Activated CD4-positive, alpha-beta T cell treated with anti-CD3 and anti-CD28 coated beads, Interleukin-2, Interleukin-6, amounts not matched to agents 100 ng/mL and 50 ng/mL, durations not matched to agents 16 hours and 8 hours (primary cell): Measurements from ENCODE around the gene GDI1.

Experiments used
- DNase-seq: peaks from one replicate; pipeline ENCODE4 v3.0.0-alpha.2; 2020

Gene GDI1

GRCh38 chrX:154409222-154409871 lies 27.6 kb upstream of the GDI1 start, which contains the start of gene DNASE1L1:
Gene DNASE1L1, minus strand, starts transcription at chrX:154409254. Its CDS starts 3,686 bp downstream, at chrX:154405568.
- DNase-seq: peak; percentile 53

GRCh38 chrX:154411981-154412340 lies 25.0 kb upstream of the GDI1 start:
- DNase-seq: peak; percentile 74

DNA sequence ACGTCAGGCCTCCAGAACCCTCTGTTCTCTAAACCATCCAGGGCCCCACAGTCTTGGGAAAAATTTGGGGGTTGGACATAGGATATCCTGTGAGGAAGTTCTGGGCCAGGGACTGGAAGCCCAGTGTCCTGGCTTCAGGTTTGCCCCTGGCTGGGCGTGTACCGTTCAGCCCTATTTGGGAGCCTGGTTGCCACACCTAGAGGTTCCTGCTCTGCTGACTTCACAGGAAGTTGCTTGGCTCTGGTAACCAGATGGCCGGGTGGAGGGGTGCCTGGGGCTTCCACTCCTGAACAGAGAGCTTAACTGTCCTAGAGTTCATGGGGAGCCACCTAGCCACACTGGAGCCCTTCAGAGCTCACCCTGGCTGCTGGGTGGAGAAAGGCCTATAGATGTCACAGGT lies 24.5 kb upstream of the GDI1 start:
- DNase-seq: peak; percentile 61

- DNase-seq: no peak
These were observed 23.8 kb upstream of the GDI1 start for GRCh38 chrX:154413142-154413541.

DNA sequence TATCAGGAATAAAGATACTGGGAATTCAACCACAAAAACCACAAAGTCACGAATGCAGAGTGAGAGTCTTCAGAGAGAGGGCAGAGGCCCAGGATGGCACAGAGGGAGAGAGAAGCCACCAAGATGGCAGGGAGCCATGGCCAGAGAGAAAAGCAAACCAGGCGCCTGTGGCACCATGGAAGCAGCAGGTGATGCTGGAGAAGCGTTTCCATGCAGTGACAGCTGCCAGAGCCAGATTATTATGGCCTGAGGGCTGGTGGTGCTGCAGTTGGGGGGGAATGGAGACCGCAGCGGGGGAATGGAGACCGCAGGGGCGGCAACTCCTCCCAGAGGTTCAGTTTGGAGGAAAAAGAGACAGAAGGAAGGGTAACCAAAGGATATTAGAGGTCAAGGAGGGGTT lies 19.8 kb upstream of the GDI1 start:
- no peak for DNase-seq

- DNase-seq: no peak
These were observed 17.8 kb upstream of the GDI1 start for GRCh38 chrX:154419189-154419588.

DNA sequence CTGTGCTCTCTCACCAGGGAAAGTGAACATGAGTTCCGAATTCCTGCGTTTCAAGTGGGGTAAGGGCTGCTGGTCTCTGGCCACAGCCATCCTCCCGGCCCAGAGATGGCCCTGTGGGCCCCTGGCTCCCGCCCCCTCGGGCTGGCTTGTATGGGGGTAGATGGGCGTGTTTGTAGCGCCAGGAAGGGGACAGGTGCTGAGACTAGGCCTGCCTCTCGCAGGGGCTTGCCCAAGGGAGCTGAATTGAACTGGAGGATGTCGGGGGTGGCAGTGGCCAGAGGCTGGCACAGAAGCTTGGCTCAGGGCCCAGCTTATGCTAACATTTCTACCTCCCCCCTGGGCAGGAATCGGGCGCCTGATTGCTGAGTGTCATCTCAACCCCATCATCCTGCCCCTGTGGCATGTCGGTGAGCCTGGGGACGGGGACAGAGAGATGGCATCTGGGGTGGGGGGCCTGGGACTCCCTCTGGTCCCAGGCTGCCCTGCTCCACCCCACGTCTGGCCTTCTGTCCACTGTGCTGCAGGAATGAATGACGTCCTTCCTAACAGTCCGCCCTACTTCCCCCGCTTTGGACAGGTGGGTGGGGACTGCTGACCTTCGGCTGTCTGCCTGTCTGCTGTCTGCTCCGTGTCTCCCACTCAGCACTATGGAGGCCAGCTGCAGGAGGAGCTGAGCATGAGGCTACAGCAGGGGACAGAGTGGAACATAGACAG lies 17.1 kb upstream of the GDI1 start:
- DNase-seq: no peak

DNA sequence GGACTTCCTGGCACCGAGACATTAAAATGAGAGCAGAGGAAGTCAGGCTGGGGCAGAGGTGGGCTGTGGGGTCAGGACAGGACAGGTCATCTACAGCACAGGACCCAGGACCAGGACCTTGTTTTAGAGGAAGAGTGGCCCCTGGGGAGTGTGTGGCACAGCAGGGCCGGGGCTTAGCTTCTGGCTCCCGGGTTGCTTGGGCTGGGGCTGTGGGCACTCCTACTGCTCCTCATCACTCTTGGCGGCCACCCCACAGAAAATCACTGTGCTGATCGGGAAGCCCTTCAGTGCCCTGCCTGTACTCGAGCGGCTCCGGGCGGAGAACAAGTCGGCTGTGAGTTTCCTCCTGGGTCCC lies 16.6 kb upstream of the GDI1 start:
- DNase-seq: no peak

- DNase-seq: no peak
These were observed 9.8 kb upstream of the GDI1 start for GRCh38 chrX:154426916-154427770.

DNA sequence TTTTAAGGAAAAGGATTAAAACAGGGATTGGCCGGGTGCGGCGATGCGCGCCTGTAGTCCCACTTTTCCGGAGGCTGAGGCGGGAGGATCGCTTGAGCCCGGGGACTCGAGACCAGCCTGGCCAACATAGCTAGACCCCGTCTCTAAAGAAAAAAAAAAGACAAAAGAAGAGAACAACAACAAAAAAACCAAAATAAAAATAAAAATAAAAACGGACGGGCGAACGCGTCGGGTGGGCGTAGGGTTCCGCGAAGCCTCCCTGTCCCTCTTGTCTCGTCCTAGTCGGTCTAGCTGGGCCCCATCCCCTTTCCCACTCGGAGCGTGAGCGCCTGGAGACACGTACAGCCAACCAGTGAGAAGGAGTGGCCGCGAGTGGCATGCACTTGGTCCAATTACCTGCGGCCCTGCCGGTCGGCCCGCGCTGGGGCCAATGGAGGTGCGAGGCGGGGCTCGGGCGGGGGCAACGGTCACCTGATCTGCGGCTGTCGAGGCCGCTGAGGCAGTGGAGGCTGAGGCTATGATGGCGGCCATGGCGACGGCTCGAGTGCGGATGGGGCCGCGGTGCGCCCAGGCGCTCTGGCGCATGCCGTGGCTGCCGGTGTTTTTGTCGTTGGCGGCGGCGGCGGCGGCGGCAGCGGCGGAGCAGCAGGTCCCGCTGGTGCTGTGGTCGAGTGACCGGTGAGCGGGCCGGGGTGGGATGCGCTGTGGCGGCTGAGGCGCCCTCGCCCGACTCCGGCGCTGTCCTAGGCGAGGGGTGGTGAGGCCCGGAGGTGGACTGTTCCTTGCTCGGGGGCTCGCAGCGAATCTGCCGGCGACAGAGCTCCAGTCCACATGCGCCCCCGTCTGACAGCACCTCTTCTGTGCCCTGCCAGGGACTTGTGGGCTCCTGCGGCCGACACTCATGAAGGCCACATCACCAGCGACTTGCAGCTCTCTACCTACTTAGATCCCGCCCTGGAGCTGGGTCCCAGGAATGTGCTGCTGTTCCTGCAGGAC lies 8.5 kb upstream of the GDI1 start, which contains the start of gene ATP6AP1:
Gene ATP6AP1 (plus strand): TSS at position 502 of the 996 bp plus-strand sequence. CDS start 16 bp downstream, at position 518.
- DNase-seq: peak; percentile 94

DNA sequence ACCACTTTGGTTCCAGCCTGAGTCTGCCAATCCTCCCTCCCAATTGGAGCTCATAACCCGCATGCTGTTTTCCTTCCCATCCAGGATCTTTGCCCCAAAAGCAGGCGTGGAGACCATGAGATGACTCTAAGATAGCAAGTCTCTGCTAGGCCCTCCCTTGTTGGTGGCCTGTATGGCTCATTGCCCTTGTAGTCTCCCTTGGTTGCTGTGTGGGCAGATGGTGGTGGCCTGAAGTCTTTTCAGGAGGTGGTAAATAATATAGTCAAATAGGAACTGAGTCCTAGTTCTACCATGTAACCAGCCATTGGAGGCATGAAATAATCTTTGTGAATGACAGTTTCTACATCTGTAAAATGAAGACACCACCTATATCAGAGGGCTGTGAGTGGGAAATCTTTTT lies 7.2 kb upstream of the GDI1 start:
- DNase-seq: no peak

DNA sequence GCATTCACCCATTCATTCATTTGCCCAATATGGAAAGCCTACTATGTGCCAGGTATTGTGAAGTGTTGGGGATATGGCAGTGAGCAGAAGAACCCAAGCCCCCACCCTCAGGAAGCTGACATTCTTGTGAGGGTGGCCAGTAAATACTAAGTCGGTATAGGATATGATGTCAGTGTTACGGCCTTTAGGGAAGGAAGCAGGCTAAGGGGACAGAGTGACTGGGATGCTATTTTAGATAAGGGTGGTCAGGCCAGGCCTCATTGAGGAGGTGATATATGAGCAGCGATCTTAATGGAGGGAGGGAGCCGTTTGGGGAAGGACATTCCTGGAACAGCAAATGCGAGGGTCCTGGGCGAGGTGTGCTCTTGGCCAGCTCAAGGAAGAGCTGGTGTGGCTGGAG lies 6.5 kb upstream of the GDI1 start:
- no peak for DNase-seq

DNA sequence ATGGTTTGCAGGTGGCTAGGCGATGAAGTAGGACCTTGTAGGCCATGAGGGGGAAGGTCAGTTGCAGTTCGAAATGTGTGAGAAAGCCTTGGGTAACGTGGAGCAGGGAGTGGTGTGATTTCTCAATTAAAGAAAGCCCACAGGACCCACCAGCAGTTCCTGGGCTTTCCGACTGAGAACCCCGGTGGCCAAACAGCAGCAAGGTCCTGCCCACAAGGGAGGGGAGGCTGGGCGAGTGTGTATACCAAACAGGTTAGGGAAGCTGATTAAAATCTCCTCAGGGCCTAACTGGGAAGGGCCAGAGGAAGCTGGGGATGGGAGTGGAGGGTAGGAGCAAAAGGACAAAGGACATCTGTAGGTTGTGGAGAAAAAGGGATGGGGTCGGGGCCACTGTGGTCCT lies 6.0 kb upstream of the GDI1 start:
- DNase-seq: no peak

DNA sequence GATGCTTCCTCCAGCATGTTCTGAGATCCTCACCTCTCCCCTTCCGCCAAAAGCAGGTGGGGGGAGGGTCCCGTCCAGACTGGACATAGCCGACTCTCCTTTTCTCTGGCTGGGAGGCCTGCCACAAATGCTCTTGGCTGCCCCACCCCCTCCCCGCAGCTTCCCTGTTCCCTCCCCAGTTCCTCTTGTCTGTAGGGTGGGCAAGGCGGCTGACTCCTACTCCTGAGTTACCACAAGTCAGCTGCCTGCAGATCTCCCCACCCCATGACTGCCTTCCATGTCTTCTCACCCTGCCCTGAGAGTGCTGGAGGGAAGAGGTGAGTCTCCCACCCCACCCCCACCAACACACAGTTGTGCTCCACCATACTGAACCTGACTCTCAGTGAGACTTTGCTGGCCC lies 5.6 kb upstream of the GDI1 start:
- no peak for DNase-seq

DNA sequence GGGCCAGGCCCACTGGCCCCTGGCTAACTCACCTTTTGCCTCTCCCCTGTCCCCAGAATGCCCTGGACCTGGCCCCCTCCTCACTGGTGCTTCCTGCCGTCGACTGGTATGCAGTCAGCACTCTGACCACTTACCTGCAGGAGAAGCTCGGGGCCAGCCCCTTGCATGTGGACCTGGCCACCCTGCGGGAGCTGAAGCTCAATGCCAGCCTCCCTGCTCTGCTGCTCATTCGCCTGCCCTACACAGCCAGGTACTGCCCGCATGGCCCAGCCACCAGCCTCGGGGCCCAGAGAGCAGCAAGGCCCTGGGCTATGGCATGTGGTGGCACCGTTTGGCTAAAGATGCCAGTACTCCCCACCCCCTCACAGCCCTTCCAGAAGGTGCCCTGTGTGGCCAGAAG lies 4.7 kb upstream of the GDI1 start:
- no peak for DNase-seq

DNA sequence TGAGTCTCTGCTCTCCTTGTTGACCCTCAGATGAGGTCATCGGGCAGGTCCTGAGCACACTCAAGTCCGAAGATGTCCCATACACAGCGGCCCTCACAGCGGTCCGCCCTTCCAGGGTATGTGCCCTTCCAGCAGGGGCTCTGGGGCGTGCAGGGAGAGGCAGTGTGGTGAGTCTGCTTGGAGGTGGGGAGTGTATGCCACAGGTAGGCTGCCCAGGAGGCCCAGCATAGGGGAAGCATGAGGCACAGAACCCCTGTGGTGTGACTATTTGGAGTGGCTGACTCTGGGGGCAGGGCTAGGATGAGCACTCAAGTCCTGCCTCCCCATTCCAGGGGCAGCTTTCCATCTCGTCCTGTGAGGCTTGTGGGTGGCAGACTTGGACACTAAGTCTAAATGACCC lies 3.3 kb upstream of the GDI1 start:
- no peak for DNase-seq

DNA sequence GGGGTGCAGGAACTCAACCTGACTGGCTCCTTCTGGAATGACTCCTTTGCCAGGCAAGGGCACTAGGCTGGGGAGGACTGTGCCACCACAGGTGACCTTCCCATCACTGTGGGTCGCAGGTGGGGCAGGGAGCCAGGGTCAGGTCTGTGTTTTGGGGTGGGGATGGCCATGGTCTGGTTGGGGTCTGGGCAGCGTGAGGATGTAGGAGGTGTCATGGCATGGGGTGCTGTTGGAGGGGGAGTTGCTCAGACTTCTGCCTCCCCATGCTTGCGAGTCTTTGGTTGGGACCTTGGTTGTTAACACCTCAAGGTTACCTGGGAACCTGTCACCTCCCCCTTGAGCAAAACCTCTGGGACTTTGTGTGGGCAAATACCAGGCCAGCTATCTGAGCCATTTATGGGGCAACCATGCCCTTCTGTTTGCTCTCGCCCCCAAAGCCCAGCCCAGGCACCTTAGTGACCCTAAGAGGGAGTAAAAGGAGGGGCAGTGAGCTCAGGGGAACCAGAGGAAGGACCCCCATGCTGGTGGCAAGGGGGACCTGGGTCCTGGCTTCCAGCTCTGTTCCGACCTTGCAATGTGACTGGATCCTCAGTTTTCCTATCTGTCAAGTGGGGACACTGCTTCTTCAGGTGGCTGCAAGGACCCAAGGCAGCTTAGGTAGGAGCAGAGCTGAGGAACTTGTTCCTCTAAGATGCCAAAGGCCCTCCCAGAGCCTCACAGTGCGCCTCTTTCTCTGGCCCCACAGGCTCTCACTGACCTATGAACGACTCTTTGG lies 2.4 kb upstream of the GDI1 start:
- DNase-seq: no peak

- no peak for DNase-seq
These were observed 1.7 kb upstream of the GDI1 start for GRCh38 chrX:154435171-154435733.

DNA sequence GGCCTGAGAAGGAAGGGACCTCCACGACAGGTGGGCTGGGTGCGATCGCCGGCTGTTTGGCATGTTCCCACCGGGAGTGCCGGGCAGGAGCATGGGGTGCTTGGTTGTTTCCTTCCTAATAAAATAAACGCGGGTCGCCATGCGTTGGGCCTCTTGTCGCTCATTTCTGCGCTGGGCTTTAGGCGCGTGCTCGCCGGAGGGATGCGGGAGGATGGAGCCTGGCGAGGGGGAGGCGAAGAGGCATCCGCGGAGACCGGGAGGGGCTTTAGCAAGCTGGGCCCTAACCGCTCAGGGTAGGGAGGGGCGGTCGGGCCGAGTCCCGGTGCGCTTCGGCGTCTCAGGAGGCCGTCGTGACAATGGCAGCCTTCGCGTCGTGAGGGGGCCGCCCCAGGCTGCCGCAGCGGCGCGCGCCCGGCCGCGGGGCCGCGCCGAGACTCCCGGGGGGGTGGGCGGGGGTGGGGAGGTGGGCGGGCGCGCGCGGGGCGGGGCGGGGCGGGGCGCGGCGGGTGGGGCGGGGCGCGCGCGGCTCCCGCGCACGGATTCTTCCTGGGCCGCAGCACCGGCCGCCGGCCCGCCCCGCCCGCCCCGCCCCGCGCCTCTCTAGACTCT lies 476 bp upstream of the GDI1 start:
- peak; percentile 53 for DNase-seq

DNA sequence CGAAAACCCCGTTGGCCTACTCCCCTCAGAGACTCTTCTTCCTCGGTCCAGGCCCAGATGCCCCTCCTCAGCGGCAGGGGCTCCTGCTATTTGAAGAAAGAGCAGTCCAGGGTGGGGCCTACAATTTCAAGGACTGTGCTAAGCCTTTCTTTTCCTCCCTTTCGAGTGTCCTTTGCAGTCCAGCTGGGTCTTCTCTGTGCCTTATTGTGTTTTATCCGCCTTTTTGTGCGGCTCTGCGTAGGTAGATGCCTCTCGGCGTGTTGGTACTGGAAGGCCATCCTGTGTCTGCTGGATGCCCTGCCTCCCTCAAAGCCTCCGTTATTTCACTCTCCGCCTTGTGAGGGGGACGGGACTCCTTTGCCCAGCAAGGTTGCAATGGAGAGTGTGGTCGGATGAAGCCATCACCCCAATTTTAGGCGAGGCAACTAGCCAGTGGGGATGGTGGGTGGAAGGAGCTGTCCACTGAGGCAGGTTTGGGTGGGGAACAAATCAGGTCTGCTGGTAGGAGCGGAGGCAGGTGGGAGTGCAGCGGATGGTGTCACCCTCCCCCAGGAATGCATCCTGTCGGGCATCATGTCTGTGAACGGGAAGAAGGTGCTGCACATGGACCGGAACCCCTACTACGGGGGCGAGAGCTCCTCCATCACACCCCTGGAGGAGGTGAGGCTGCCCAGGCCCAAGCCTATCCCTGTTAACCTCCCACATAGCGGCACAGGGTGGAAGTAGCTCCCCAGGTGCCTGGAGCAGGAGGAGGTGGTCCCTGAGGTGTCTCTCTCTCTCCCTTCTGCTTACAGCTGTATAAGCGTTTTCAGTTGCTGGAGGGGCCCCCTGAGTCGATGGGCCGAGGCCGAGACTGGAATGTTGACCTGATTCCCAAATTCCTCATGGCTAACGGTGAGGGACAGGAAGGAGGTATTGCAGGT lies 1.3 kb downstream of the GDI1 start:
- DNase-seq: no peak
